ENCODE results near the gene ITGB4. TPM values are rescaled to one million over a fixed set of nuclear protein-coding genes. Genes with fewer than 3 reads are reported as not detected.
A peak's percentile ranks its signal among the peaks of the same experiment; 100 is the strongest.

The ITGB4 gene
- polyA plus RNA-seq, 1 of the 3 experiments (the other 2 are of a cell fraction), result 7.0 TPM

- Histone ChIP-seq H3K9ac (peak overlapping the region; percentile 20; the same call in 1 of the 2 replicates), H3K27me3 (ENCODE audit: insufficient read depth) (no peaks in the 10 kb centered on the region), H4K20me1 (ENCODE audit: insufficient read depth) (peaks cover 43% of the 10 kb centered on the region), H3K36me3 (replicated peaks in 1 of 2; ENCODE audit: control insufficient read depth in 1 of 2, insufficient read depth in 2 of 2, low read length in 1 of 2) (peaks cover 27 to 31% of the 10 kb centered on the region in 2 experiments), H3K4me1 (ENCODE audit: control insufficient read depth in 1 of 2, insufficient read depth in 2 of 2, low read depth in 1 of 2, low read length in 1 of 2) (peaks cover 18 to 26% of the 10 kb centered on the region in 2 experiments), H3K4me2 (peak overlapping the region; percentile 36; the same call in 1 of the 2 replicates), H3K9me3 (no peaks in the 10 kb centered on the region), H3K79me2 (ENCODE audit: insufficient read depth) (peaks cover 34% of the 10 kb centered on the region), H3K9me2 (no peaks in the 10 kb centered on the region), H3K27ac (ENCODE audit: low read depth in 2 of 2, low read length in 1 of 2) (peak overlapping the region; percentile 45 to 86), H2AFZ (ENCODE audit: low read depth) (peak overlapping the region; percentile 83), H3K4me3 (ENCODE audit: low read depth in 2 of 2, low read length in 1 of 2) (no peak overlapping the region), H3F3A (replicated peaks; ENCODE audit: insufficient read depth) (peaks cover 62% of the 10 kb centered on the region)
- ChIA-PET POLR2A (interaction anchor here (0.6 to 4.6 kb wide), 32 partner anchors 9 to 387 kb away, joined by 3 to 38 read pairs (median 5); partner anchors contain the start of genes MRPL38, TMEM94, TRIM65 and UNC13D), CTCF (interaction anchor here (0.7 to 11.7 kb wide), 10 partner anchors 11 to 367 kb away, joined by 3 to 121 read pairs (median 4); partner anchors contain the start of gene GALK1)
- WGBS (ENCODE audit: low lambda C conversion rate), result 20% methylated on average over 5 of the region's 5 CpGs
- TF ChIP-seq RAD21 (IDR thresholded peaks at IDR 0.05; ENCODE audit: low read length), result no peak
- peak; percentile 89; the same call in 1 of the 2 replicates for TF ChIP-seq IRF3 (IDR thresholded peaks at IDR 0.05; ENCODE audit: low read depth, low read length)
- TF ChIP-seq MXI1 (IDR thresholded peaks at IDR 0.05; ENCODE audit: low read depth, low read length), result peak; percentile 40; the same call in 1 of the 2 replicates
- no peak for DNase-seq
Measured at GRCh38 chr17:75779987-75780889, 59.0 kb downstream of the ITGB4 start.

- no peak overlapping the region for H3K4me3 ChIP-seq (ENCODE audit: low read depth in 2 of 2, low read length in 1 of 2)
Measured at GRCh38 chr17:75783069-75783783, 62.0 kb downstream of the ITGB4 start.

More at GRCh38 chr17:75783069-75783783, 62.0 kb downstream of the ITGB4 start:
- POLR2A ChIA-PET, result interaction anchor here (0.7 to 4.0 kb wide), 7 partner anchors 8 to 72 kb away, joined by 3 to 47 read pairs (median 3); partner anchors contain the start of gene WBP2
- peak overlapping the region; percentile 94; the same call in 1 of the 2 replicates for H3K9ac ChIP-seq
- H3K9me2 ChIP-seq, result no peaks in the 10 kb centered on the region
- peak overlapping the region; percentile 91 to 98 for H3K27ac ChIP-seq (ENCODE audit: low read depth in 2 of 2, low read length in 1 of 2)
- CTCF ChIA-PET, result interaction anchor here (0.6 to 10.3 kb wide), 44 partner anchors 8 to 231 kb away, joined by 3 to 121 read pairs (median 6); partner anchors contain the start of genes GALK1, MRPL38, RECQL5 and SAP30BP
- peaks cover 7 to 13% of the 10 kb centered on the region in 2 experiments for H3K36me3 ChIP-seq (replicated peaks in 1 of 2; ENCODE audit: control insufficient read depth in 1 of 2, insufficient read depth in 2 of 2, low read length in 1 of 2)
- H3K4me2 ChIP-seq, result peak overlapping the region; percentile 88
- H3K79me2 ChIP-seq (ENCODE audit: insufficient read depth), result peaks cover 44% of the 10 kb centered on the region
- H3K4me1 ChIP-seq (ENCODE audit: control insufficient read depth in 1 of 2, insufficient read depth in 2 of 2, low read depth in 1 of 2, low read length in 1 of 2), result peaks cover 16 to 20% of the 10 kb centered on the region in 2 experiments
- H3K9me3 ChIP-seq, result no peaks in the 10 kb centered on the region
- peak; percentile 30 for DNase-seq
- TF ChIP-seq FOXM1 (IDR thresholded peaks at IDR 0.05; ENCODE audit: low read depth) (no peak), GATA2 (CRISPR knock-in tag; IDR thresholded peaks at IDR 0.05) (no peak), RAD21 (IDR thresholded peaks at IDR 0.05; ENCODE audit: low read length) (peak; percentile 20; the same call in 1 of the 2 replicates), TCF12 (IDR thresholded peaks at IDR 0.05) (no peak), RFX5 (IDR thresholded peaks at IDR 0.05; ENCODE audit: low read length) (no peak; the same call in 1 of the 2 replicates), MXI1 (IDR thresholded peaks at IDR 0.05; ENCODE audit: low read depth, low read length) (no peak), IRF3 (IDR thresholded peaks at IDR 0.05; ENCODE audit: low read depth, low read length) (no peak), POLR2AphosphoS5 (IDR thresholded peaks at IDR 0.05; ENCODE audit: low read depth, low read length) (no peak), EZH2phosphoT487 (IDR thresholded peaks at IDR 0.05; ENCODE audit: borderline replicate concordance, low read depth) (no peak), CTCF (IDR thresholded peaks at IDR 0.05) (peak; percentile 98), GABPA (IDR thresholded peaks at IDR 0.05; ENCODE audit: low read depth) (no peak), FOXJ3 (CRISPR knock-in tag; IDR thresholded peaks at IDR 0.05) (no peak)
- H4K20me1 ChIP-seq (ENCODE audit: insufficient read depth), result peaks cover 13% of the 10 kb centered on the region
- H2AFZ ChIP-seq (ENCODE audit: low read depth), result peak overlapping the region; percentile 90
- WGBS (ENCODE audit: low lambda C conversion rate), result 17% methylated on average over 6 of the region's 6 CpGs
- H3F3A ChIP-seq (replicated peaks; ENCODE audit: insufficient read depth), result peaks cover 44% of the 10 kb centered on the region
- no peaks in the 10 kb centered on the region for H3K27me3 ChIP-seq (ENCODE audit: insufficient read depth)

All from SK-N-SH (cell line).